GM23338 (cell line): ENCODE measurements around the gene SOST. TPM values are rescaled to one million over a fixed set of nuclear protein-coding genes. Genes with fewer than 3 reads are reported as not detected.

Experiments
- ATAC-seq: fragments of 200-7000 bp; cut with Tn5 transposase; 3 replicates; pipeline ENCODE4 v1.9.1; 2020
- DNase-seq: peaks from one replicate; pipeline ENCODE4 v3.0.0-alpha.2; 2015; ENCODE audit warnings: low spot score
- H2AFZ ChIP-seq: fragments of 200-600 bp; sonication (generic); 2 replicates; pipeline ENCODE4 v1.8.0; 2016; ENCODE audit warnings: antibody characterized with exemption, mild to moderate bottlenecking, moderate library complexity
- H3F3A ChIP-seq: fragments of 200-600 bp; sonication (generic); replicated peaks from 2 replicates; pipeline ENCODE4 v1.8.0; 2017; ENCODE audit warnings: antibody characterized with exemption, mixed run types, low read depth
- H3K27ac ChIP-seq: fragments of 200-600 bp; sonication (generic); 2 replicates; pipeline ENCODE4 v1.6.1; 2016; ENCODE audit warnings: low read depth
- H3K27me3 ChIP-seq: fragments of 200-600 bp; sonication (generic); 2 replicates; pipeline ENCODE4 v1.8.0; 2016; ENCODE audit warnings: mild to moderate bottlenecking, mixed run types, moderate library complexity; ENCODE audit not compliant: insufficient read depth
- H3K36me3 ChIP-seq: fragments of 200-600 bp; sonication (generic); 2 replicates; pipeline ENCODE4 v1.8.0; 2016; ENCODE audit warnings: mild to moderate bottlenecking; ENCODE audit not compliant: insufficient read depth
- H3K4me1 ChIP-seq: fragments of 200-600 bp; sonication (generic); 2 replicates; pipeline ENCODE4 v1.8.0; 2016; ENCODE audit warnings: mild to moderate bottlenecking, moderate library complexity; ENCODE audit not compliant: insufficient read depth
- H3K4me2 ChIP-seq: fragments of 200-600 bp; sonication (generic); 2 replicates; pipeline ENCODE4 v1.7.1; 2017; ENCODE audit warnings: mixed run types
- H3K4me3 ChIP-seq: fragments of 200-600 bp; sonication (generic); 2 replicates; pipeline ENCODE4 v1.6.1; 2016; ENCODE audit warnings: mixed run types
- H3K79me2 ChIP-seq: fragments of 200-600 bp; sonication (generic); replicated peaks from 2 replicates; pipeline ENCODE4 v1.8.0; 2017; ENCODE audit warnings: mild to moderate bottlenecking; ENCODE audit not compliant: insufficient read depth
- H3K9me2 ChIP-seq: fragments of 200-600 bp; sonication (generic); 2 replicates; pipeline ENCODE4 v1.8.0; 2017; ENCODE audit not compliant: insufficient read depth
- H4K20me1 ChIP-seq: fragments of 200-600 bp; sonication (generic); replicated peaks from 2 replicates; pipeline ENCODE4 v1.8.0; 2017; ENCODE audit warnings: mild to moderate bottlenecking; ENCODE audit not compliant: insufficient read depth
- H3K27ac Mint-ChIP-seq: 2 replicates; pipeline ENCODE4 v1.8.0; 2020; ENCODE audit warnings: inconsistent platforms, mild to moderate bottlenecking, moderate library complexity, mixed read lengths
- H3K27me3 Mint-ChIP-seq: 3 replicates; pipeline ENCODE4 v1.8.0; 2022; ENCODE audit warnings: low read depth, mild to moderate bottlenecking, moderate library complexity, mixed read lengths, inconsistent platforms; ENCODE audit not compliant: insufficient read depth, poor library complexity
- H3K36me3 Mint-ChIP-seq: 3 replicates; pipeline ENCODE4 v1.8.0; 2021; ENCODE audit warnings: low read depth, mild to moderate bottlenecking, inconsistent platforms, moderate library complexity, mixed read lengths
- H3K4me1 Mint-ChIP-seq: 3 replicates; pipeline ENCODE4 v1.8.0; 2020; ENCODE audit warnings: mild to moderate bottlenecking, inconsistent platforms, mixed read lengths
- H3K4me3 Mint-ChIP-seq: 3 replicates; pipeline ENCODE4 v1.8.0; 2021; ENCODE audit warnings: moderate library complexity, mild to moderate bottlenecking, inconsistent platforms, mixed read lengths
- H3K9me3 Mint-ChIP-seq: 3 replicates; pipeline ENCODE4 v1.8.0; 2020; ENCODE audit warnings: moderate library complexity, mild to moderate bottlenecking, inconsistent platforms, mixed read lengths
- CREB1 ChIP-seq: fragments of 250-450 bp; sonication (Bioruptor Pico); IDR thresholded peaks from 2 replicates; pipeline ENCODE4 v1.5.0; 2020; ENCODE audit warnings: low read depth, mild to moderate bottlenecking, moderate library complexity
- ETS1 ChIP-seq: IDR thresholded peaks from 2 replicates; pipeline ENCODE4 v1.6.1; 2016; ENCODE audit warnings: antibody characterized with exemption
- EZH2 ChIP-seq: fragments of 200-600 bp; sonication (generic); IDR thresholded peaks from one replicate; pipeline ENCODE4 v1.8.0; 2017; ENCODE audit warnings: antibody characterized with exemption, mild to moderate bottlenecking, low read depth; ENCODE audit not compliant: unreplicated experiment
- EZH2phosphoT487 ChIP-seq: fragments of 200-600 bp; sonication (generic); IDR thresholded peaks from one replicate; pipeline ENCODE4 v1.8.1; 2018; ENCODE audit warnings: antibody characterized with exemption; ENCODE audit not compliant: unreplicated experiment
- JUNB ChIP-seq: IDR thresholded peaks from one replicate; pipeline ENCODE4 v1.6.1; 2016; ENCODE audit warnings: antibody characterized with exemption; ENCODE audit not compliant: unreplicated experiment
- NANOG ChIP-seq: IDR thresholded peaks from 2 replicates; pipeline ENCODE4 v1.6.1; 2016; ENCODE audit warnings: antibody characterized with exemption, borderline replicate concordance
- POLR2AphosphoS5 ChIP-seq: IDR thresholded peaks from 2 replicates; pipeline ENCODE4 v1.6.1; 2016; ENCODE audit warnings: antibody characterized with exemption, low read depth
- STAT1 ChIP-seq: IDR thresholded peaks from one replicate; pipeline ENCODE4 v1.6.1; 2016; ENCODE audit warnings: antibody characterized with exemption; ENCODE audit not compliant: unreplicated experiment
- ZNF114 ChIP-seq: fragments of 250-450 bp; sonication (Bioruptor Pico); IDR thresholded peaks from 2 replicates; pipeline ENCODE4 v1.5.0; 2020; ENCODE audit warnings: mild to moderate bottlenecking, moderate library complexity
- ZNF331 ChIP-seq: fragments of 250-450 bp; sonication (Bioruptor Pico); IDR thresholded peaks from 2 replicates; pipeline ENCODE4 v1.5.0; 2020; ENCODE audit warnings: low read depth, mild to moderate bottlenecking, moderate library complexity
- ZNF462 ChIP-seq: fragments of 250-450 bp; sonication (Bioruptor Pico); IDR thresholded peaks from 2 replicates; pipeline ENCODE4 v1.5.0; 2020; ENCODE audit warnings: mild to moderate bottlenecking, moderate library complexity
- polyA plus RNA-seq: library from polyadenylated mRNA; unstranded; fragments of >200 nt; fragmentation: Nextera tagmentation; extraction: Ambion mirVana; gene quantifications from 2 replicates; pipeline ENCODE4 v1.2.1, GENCODE V29; 2016
- total RNA-seq: library from RNA; depleted of rRNA; stranded (reverse); fragments of >200 nt; shearing (Covaris generic); gene quantifications from 2 replicates; pipeline ENCODE4 v1.2.3, GENCODE V29; 2014
- TF ChIP-seq, protein P1 (sequence below): IDR thresholded peaks from one replicate; pipeline ENCODE4 v1.6.1; 2018; ENCODE audit warnings: antibody characterized with exemption; ENCODE audit not compliant: unreplicated experiment

The SOST gene
- total and polyA plus RNA-seq, 2 experiments from 2014 or later: not detected

DNA sequence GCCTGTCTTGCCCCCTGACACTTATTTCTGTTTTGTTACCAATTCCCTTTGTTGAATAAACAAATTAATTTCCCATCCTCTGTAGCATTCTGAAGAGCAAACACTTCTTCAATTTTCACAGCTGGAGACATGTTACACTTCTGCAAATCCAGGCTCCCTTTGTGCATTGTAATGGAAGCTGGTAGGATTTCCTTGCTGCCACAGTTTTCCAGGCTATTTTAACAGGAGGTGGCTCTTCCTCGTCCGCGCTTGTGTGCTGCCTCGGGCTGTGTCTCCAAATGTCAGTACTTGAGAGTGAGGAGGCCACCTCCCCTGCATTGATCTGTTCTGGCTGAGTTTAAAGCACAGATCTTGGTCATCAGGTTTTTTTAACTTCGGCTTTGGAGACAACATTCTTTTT, 40.0 kb downstream of the SOST start (continued):
- TF ChIP-seq EZH2 (no peak), POLR2AphosphoS5 (no peak), NANOG (no peak), JUNB (no peak), ZNF331 (no peak), EZH2phosphoT487 (no peak), STAT1 (no peak), CREB1 (CRISPR knock-in tag) (no peak)
- TF ChIP-seq, protein P1, sequence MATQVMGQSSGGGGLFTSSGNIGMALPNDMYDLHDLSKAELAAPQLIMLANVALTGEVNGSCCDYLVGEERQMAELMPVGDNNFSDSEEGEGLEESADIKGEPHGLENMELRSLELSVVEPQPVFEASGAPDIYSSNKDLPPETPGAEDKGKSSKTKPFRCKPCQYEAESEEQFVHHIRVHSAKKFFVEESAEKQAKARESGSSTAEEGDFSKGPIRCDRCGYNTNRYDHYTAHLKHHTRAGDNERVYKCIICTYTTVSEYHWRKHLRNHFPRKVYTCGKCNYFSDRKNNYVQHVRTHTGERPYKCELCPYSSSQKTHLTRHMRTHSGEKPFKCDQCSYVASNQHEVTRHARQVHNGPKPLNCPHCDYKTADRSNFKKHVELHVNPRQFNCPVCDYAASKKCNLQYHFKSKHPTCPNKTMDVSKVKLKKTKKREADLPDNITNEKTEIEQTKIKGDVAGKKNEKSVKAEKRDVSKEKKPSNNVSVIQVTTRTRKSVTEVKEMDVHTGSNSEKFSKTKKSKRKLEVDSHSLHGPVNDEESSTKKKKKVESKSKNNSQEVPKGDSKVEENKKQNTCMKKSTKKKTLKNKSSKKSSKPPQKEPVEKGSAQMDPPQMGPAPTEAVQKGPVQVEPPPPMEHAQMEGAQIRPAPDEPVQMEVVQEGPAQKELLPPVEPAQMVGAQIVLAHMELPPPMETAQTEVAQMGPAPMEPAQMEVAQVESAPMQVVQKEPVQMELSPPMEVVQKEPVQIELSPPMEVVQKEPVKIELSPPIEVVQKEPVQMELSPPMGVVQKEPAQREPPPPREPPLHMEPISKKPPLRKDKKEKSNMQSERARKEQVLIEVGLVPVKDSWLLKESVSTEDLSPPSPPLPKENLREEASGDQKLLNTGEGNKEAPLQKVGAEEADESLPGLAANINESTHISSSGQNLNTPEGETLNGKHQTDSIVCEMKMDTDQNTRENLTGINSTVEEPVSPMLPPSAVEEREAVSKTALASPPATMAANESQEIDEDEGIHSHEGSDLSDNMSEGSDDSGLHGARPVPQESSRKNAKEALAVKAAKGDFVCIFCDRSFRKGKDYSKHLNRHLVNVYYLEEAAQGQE: no peak

GRCh38 chr17:43717913-43718312, 40.7 kb downstream of the SOST start:
- H3K4me2 ChIP-seq: no peak overlapping the region
- H4K20me1 ChIP-seq: no peaks in the 10 kb centered on the region
- peaks cover 12% of the 10 kb centered on the region for H3F3A ChIP-seq
- peaks cover 33% of the 10 kb centered on the region for H3K4me1 ChIP-seq
- Mint-ChIP-seq H3K36me3 (no peaks in the 10 kb centered on the region), H3K9me3 (no peaks in the 10 kb centered on the region), H3K27me3 (peaks cover 32% of the 10 kb centered on the region), H3K27ac (no peak overlapping the region), H3K4me3 (no peak overlapping the region), H3K4me1 (peaks cover 38% of the 10 kb centered on the region)
- no peaks in the 10 kb centered on the region for H3K79me2 ChIP-seq
- DNase-seq: no peak
- TF ChIP-seq ZNF114 (CRISPR knock-in tag) (no peak), ZNF462 (CRISPR knock-in tag) (no peak), EZH2phosphoT487 (no peak), ETS1 (no peak), STAT1 (no peak), EZH2 (no peak), ZNF331 (no peak), JUNB (no peak)
- no peaks in the 10 kb centered on the region for H3K36me3 ChIP-seq
- no peak overlapping the region for H3K4me3 ChIP-seq
- no peak for ATAC-seq
- H3K9me2 ChIP-seq: no peaks in the 10 kb centered on the region
- H3K27ac ChIP-seq: peak overlapping the region; percentile 55; the same call in 1 of the 2 replicates
- 0 out of 2 replicates have a peak overlapping the region, but pooled peaks have one; percentile 10 for H2AFZ ChIP-seq
- peaks cover 44% of the 10 kb centered on the region for H3K27me3 ChIP-seq
